ENCODE data around the gene C8B.

C8B gene

GRCh38 chr1:56991576-56991975 lies 25.8 kb upstream of the C8B start:
- H3K36me3 ChIP-seq: no peaks in the 10 kb centered on the region
- H3K9me3 ChIP-seq (ENCODE audit: severe bottlenecking): no peaks in the 10 kb centered on the region
- H3K4me3 ChIP-seq (ENCODE audit: low read depth, low read length): no peak overlapping the region
- no peak for TF ChIP-seq CTCF (IDR thresholded peaks at IDR 0.05; ENCODE audit: low read depth, low read length)
- no peak overlapping the region for H3K27ac ChIP-seq
- H3K27me3 ChIP-seq (ENCODE audit: insufficient read depth, low read depth, severe bottlenecking): no peaks in the 10 kb centered on the region
- DNase-seq: no peak

- Histone ChIP-seq H3K9me3 (ENCODE audit: severe bottlenecking) (no peaks in the 10 kb centered on the region), H3K27ac (no peak overlapping the region), H3K27me3 (ENCODE audit: insufficient read depth, low read depth, severe bottlenecking) (no peaks in the 10 kb centered on the region), H3K36me3 (no peaks in the 10 kb centered on the region), H3K4me3 (ENCODE audit: low read depth, low read length) (no peak overlapping the region)
- no peak for DNase-seq
- no peak for TF ChIP-seq CTCF (IDR thresholded peaks at IDR 0.05; ENCODE audit: low read depth, low read length)
Measured at GRCh38 chr1:56986397-56986796, 20.6 kb upstream of the C8B start.

- DNase-seq: no peak
- H3K27ac ChIP-seq: no peak overlapping the region
- no peaks in the 10 kb centered on the region for H3K36me3 ChIP-seq
- no peak overlapping the region for H3K4me3 ChIP-seq (ENCODE audit: low read depth, low read length)
- no peak for TF ChIP-seq CTCF (IDR thresholded peaks at IDR 0.05; ENCODE audit: low read depth, low read length)
- no peaks in the 10 kb centered on the region for H3K9me3 ChIP-seq (ENCODE audit: severe bottlenecking)
- no peaks in the 10 kb centered on the region for H3K27me3 ChIP-seq (ENCODE audit: insufficient read depth, low read depth, severe bottlenecking)
Measured at GRCh38 chr1:56985857-56986256, 20.0 kb upstream of the C8B start.

- Histone ChIP-seq H3K36me3 (no peaks in the 10 kb centered on the region), H3K4me3 (ENCODE audit: low read depth, low read length) (no peak overlapping the region), H3K27ac (no peak overlapping the region), H3K27me3 (ENCODE audit: insufficient read depth, low read depth, severe bottlenecking) (no peaks in the 10 kb centered on the region), H3K9me3 (ENCODE audit: severe bottlenecking) (no peaks in the 10 kb centered on the region)
- DNase-seq: no peak
- TF ChIP-seq CTCF (IDR thresholded peaks at IDR 0.05; ENCODE audit: low read depth, low read length): no peak
Measured at GRCh38 chr1:56983484-56983883, 17.7 kb upstream of the C8B start.

GRCh38 chr1:56979986-56980755 lies 14.4 kb upstream of the C8B start:
- DNase-seq: no peak
- Histone ChIP-seq H3K27me3 (ENCODE audit: insufficient read depth, low read depth, severe bottlenecking) (no peaks in the 10 kb centered on the region), H3K27ac (no peak overlapping the region), H3K4me3 (ENCODE audit: low read depth, low read length) (no peak overlapping the region), H3K9me3 (ENCODE audit: severe bottlenecking) (no peaks in the 10 kb centered on the region), H3K36me3 (no peaks in the 10 kb centered on the region)
- TF ChIP-seq CTCF (IDR thresholded peaks at IDR 0.05; ENCODE audit: low read depth, low read length): no peak

GRCh38 chr1:56978819-56979218 lies 13.0 kb upstream of the C8B start:
- Histone ChIP-seq H3K36me3 (no peaks in the 10 kb centered on the region), H3K9me3 (ENCODE audit: severe bottlenecking) (no peaks in the 10 kb centered on the region), H3K27me3 (ENCODE audit: insufficient read depth, low read depth, severe bottlenecking) (no peaks in the 10 kb centered on the region), H3K4me3 (ENCODE audit: low read depth, low read length) (no peak overlapping the region), H3K27ac (no peak overlapping the region)
- TF ChIP-seq CTCF (IDR thresholded peaks at IDR 0.05; ENCODE audit: low read depth, low read length): peak; percentile 25; the same call in 1 of the 2 replicates
- DNase-seq: no peak
